ENCODE measurements around the gene CISTR. TPM values are rescaled to one million over a fixed set of nuclear protein-coding genes. Genes with fewer than 3 reads are reported as not detected.

The CISTR gene
- total and polyA plus RNA-seq, 2 donors (not counting 1 experiment from before 2014, with no cell fraction given) = not detected

GRCh38 chr12:53713516-53713915 lies 38.3 kb downstream of the CISTR start:
- POLR2A ChIA-PET = interaction anchor here (0.6 kb wide), 1 partner anchor 470 kb away, joined by 3 read pairs; no protein-coding TSS in a partner anchor
- Histone ChIP-seq H3K36me3 (replicated peaks in 1 of 2; ENCODE audit: control extremely low read depth in 1 of 2, control insufficient read depth in 1 of 2, extremely low read depth in 1 of 2, insufficient read depth in 2 of 2, low read length in 1 of 2) (peaks cover 0 to 41% of the 10 kb centered on the region in 2 experiments), H3K79me2 (ENCODE audit: control insufficient read depth, insufficient read depth, low read length) (no peaks in the 10 kb centered on the region), H3K4me2 (replicated peaks; ENCODE audit: low read depth, low read length, poor library complexity, severe bottlenecking) (no peak overlapping the region), H2AFZ (ENCODE audit: insufficient read depth, low read depth, low read length, poor library complexity, severe bottlenecking) (no peak overlapping the region), H3K9me3 (ENCODE audit: control extremely low read depth in 1 of 3, control insufficient read depth in 2 of 3, insufficient read depth in 1 of 3, low read length in 2 of 3) (no peaks in the 10 kb centered on the region), H3K4me1 (ENCODE audit: control insufficient read depth in 2 of 2, insufficient read depth in 2 of 2, low read length in 2 of 2) (peaks cover 0 to 5% of the 10 kb centered on the region in 2 donors), H3K27ac (ENCODE audit: low read length in 2 of 2) (no peak overlapping the region), H4K20me1 (ENCODE audit: control insufficient read depth, insufficient read depth, low read length, poor library complexity, severe bottlenecking) (no peaks in the 10 kb centered on the region), H3K9ac (ENCODE audit: low read length) (no peak overlapping the region), H3K4me3 (ENCODE audit: control extremely low read depth in 1 of 5, extremely low read depth in 1 of 5, insufficient read depth in 1 of 5, low read depth in 2 of 5, low read length in 4 of 5) (no peak overlapping the region), H3K27me3 (replicated peaks in 1 of 4; ENCODE audit: control extremely low read depth in 1 of 4, control insufficient read depth in 3 of 4, insufficient read depth in 4 of 4, low read length in 3 of 4) (no peaks in the 10 kb centered on the region)
- no peak for DNase-seq
- Mint-ChIP-seq H3K27me3 (no peaks in the 10 kb centered on the region), H3K9me3 (ENCODE audit: insufficient read depth) (no peaks in the 10 kb centered on the region), H3K4me1 (peaks cover 3% of the 10 kb centered on the region), H3K27ac (no peak overlapping the region), H3K4me3 (no peak overlapping the region)
- CTCF ChIA-PET = interaction anchor here (1.4 to 1.8 kb wide), 2 partner anchors 31 to 33 kb away, joined by 8 read pairs; no protein-coding TSS in a partner anchor
- TF ChIP-seq EZH2 (IDR thresholded peaks at IDR 0.05; ENCODE audit: borderline replicate concordance, insufficient read depth, low read depth, low read length, poor library complexity, severe bottlenecking) = no peak
- no peak for ATAC-seq (ENCODE audit: low read depth)
- intact Hi-C loops (cut with micrococcal nuclease) = no loop called here
- WGBS (ENCODE audit: insufficient coverage) = 94% methylated on average over 8 of the region's 9 CpGs

GRCh38 chr12:53712059-53712643 lies 39.6 kb downstream of the CISTR start:
- POLR2A ChIA-PET = no interaction called here
- intact Hi-C loops (cut with micrococcal nuclease) = no loop called here
- no peak overlapping the region for H3K27ac Mint-ChIP-seq

More at GRCh38 chr12:53712059-53712643, 39.6 kb downstream of the CISTR start:
- TF ChIP-seq CTCF (IDR thresholded peaks at IDR 0.05) = no peak
- no peak for TF ChIP-seq EZH2 (IDR thresholded peaks at IDR 0.05; ENCODE audit: borderline replicate concordance, insufficient read depth, low read depth, low read length, poor library complexity, severe bottlenecking)
- 95% methylated on average over 3 of the region's 8 CpGs for WGBS (ENCODE audit: insufficient coverage)
- CTCF ChIA-PET = no interaction called here
- Histone ChIP-seq H3K4me2 (replicated peaks; ENCODE audit: low read depth, low read length, poor library complexity, severe bottlenecking) (no peak overlapping the region), H3K9me3 (ENCODE audit: control extremely low read depth in 1 of 3, control insufficient read depth in 2 of 3, insufficient read depth in 1 of 3, low read length in 2 of 3) (no peaks in the 10 kb centered on the region), H3K27me3 (replicated peaks in 1 of 4; ENCODE audit: control extremely low read depth in 1 of 4, control insufficient read depth in 3 of 4, insufficient read depth in 4 of 4, low read length in 3 of 4) (peaks cover 0 to 7% (median 0%) of the 10 kb centered on the region in 4 experiments), H3K9ac (ENCODE audit: low read length) (no peak overlapping the region), H3K27ac (ENCODE audit: low read length in 2 of 2) (no peak overlapping the region), H4K20me1 (ENCODE audit: control insufficient read depth, insufficient read depth, low read length, poor library complexity, severe bottlenecking) (no peaks in the 10 kb centered on the region), H3K4me1 (ENCODE audit: control insufficient read depth in 2 of 2, insufficient read depth in 2 of 2, low read length in 2 of 2) (peaks cover 0 to 5% of the 10 kb centered on the region in 2 donors), H2AFZ (ENCODE audit: insufficient read depth, low read depth, low read length, poor library complexity, severe bottlenecking) (no peak overlapping the region), H3K36me3 (replicated peaks in 1 of 2; ENCODE audit: control extremely low read depth in 1 of 2, control insufficient read depth in 1 of 2, extremely low read depth in 1 of 2, insufficient read depth in 2 of 2, low read length in 1 of 2) (peaks cover 0 to 41% of the 10 kb centered on the region in 2 experiments), H3K79me2 (ENCODE audit: control insufficient read depth, insufficient read depth, low read length) (no peaks in the 10 kb centered on the region), H3K4me3 (ENCODE audit: control extremely low read depth in 1 of 5, extremely low read depth in 1 of 5, insufficient read depth in 1 of 5, low read depth in 2 of 5, low read length in 4 of 5) (no peak overlapping the region)
- Mint-ChIP-seq H3K4me1 (peaks cover 3% of the 10 kb centered on the region), H3K27me3 (peaks cover 5% of the 10 kb centered on the region), H3K4me3 (no peak overlapping the region), H3K9me3 (ENCODE audit: insufficient read depth) (no peaks in the 10 kb centered on the region)
- DNase-seq = no peak
- ATAC-seq (ENCODE audit: low read depth) = no peak

All from B cell (primary cell).